ENCODE measurements around the gene DDX4. TPM values are rescaled to one million over a fixed set of nuclear protein-coding genes. Genes with fewer than 3 reads are reported as not detected.

Gene DDX4
- total RNA-seq, 2 donors from 2014 or later: 34.9 TPM; not detected in 1

GRCh38 chr5:55763746-55764420 is 26.0 kb downstream of the DDX4 start:
- no peak for TF ChIP-seq POLR2AphosphoS5 (IDR thresholded peaks at IDR 0.05)
- no peak for TF ChIP-seq CTCF (IDR thresholded peaks at IDR 0.05)
- TF ChIP-seq POLR2A (IDR thresholded peaks at IDR 0.05): no peak
- WGBS: 87% methylated on average over 2 of the region's 2 CpGs
- H3K27ac ChIP-seq: no peak overlapping the region
- no peaks in the 10 kb centered on the region for H3K4me1 ChIP-seq (replicated peaks)
- H3K27me3 ChIP-seq (replicated peaks; ENCODE audit: insufficient read depth): no peaks in the 10 kb centered on the region
- DNase-seq (ENCODE audit: low spot score): no peak
- H3K4me3 ChIP-seq: no peak overlapping the region
- H3K9me3 ChIP-seq: no peaks in the 10 kb centered on the region
- intact Hi-C loops (cut with DNase I): no loop called here
- H3K36me3 ChIP-seq: no peaks in the 10 kb centered on the region

- Histone ChIP-seq H3K9me3 (no peaks in the 10 kb centered on the region), H3K4me1 (replicated peaks) (no peaks in the 10 kb centered on the region), H3K36me3 (no peaks in the 10 kb centered on the region), H3K4me3 (no peak overlapping the region), H3K27ac (no peak overlapping the region), H3K27me3 (replicated peaks; ENCODE audit: insufficient read depth) (no peaks in the 10 kb centered on the region)
- no peak for DNase-seq (ENCODE audit: low spot score)
- TF ChIP-seq POLR2AphosphoS5 (IDR thresholded peaks at IDR 0.05) (no peak), POLR2A (IDR thresholded peaks at IDR 0.05) (no peak), CTCF (IDR thresholded peaks at IDR 0.05) (no peak)
- 96% methylated on average over 2 of the region's 2 CpGs for WGBS
- intact Hi-C loops (cut with DNase I): no loop called here
These were observed 30.4 kb downstream of the DDX4 start for GRCh38 chr5:55768279-55768678.

- Histone ChIP-seq H3K9me3 (no peaks in the 10 kb centered on the region), H3K27me3 (replicated peaks; ENCODE audit: insufficient read depth) (no peaks in the 10 kb centered on the region), H3K4me1 (replicated peaks) (no peaks in the 10 kb centered on the region), H3K27ac (no peak overlapping the region), H3K4me3 (no peak overlapping the region), H3K36me3 (no peaks in the 10 kb centered on the region)
- 85% methylated on average over 2 of the region's 2 CpGs for WGBS
- intact Hi-C loops (cut with DNase I): no loop called here
- no peak for TF ChIP-seq POLR2A (IDR thresholded peaks at IDR 0.05)
- no peak for TF ChIP-seq CTCF (IDR thresholded peaks at IDR 0.05)
- TF ChIP-seq POLR2AphosphoS5 (IDR thresholded peaks at IDR 0.05): no peak
- no peak for DNase-seq (ENCODE audit: low spot score)
These were observed 33.4 kb downstream of the DDX4 start for GRCh38 chr5:55771175-55771655.

GRCh38 chr5:55773057-55773456 is 35.2 kb downstream of the DDX4 start:
- WGBS: 73% methylated on average over 1 of the region's 1 CpG
- intact Hi-C loops (cut with DNase I): no loop called here

More at GRCh38 chr5:55773057-55773456, 35.2 kb downstream of the DDX4 start:
- Histone ChIP-seq H3K9me3 (no peaks in the 10 kb centered on the region), H3K36me3 (no peaks in the 10 kb centered on the region), H3K27me3 (replicated peaks; ENCODE audit: insufficient read depth) (no peaks in the 10 kb centered on the region), H3K27ac (no peak overlapping the region), H3K4me3 (no peak overlapping the region), H3K4me1 (replicated peaks) (no peaks in the 10 kb centered on the region)
- no peak for TF ChIP-seq POLR2A (IDR thresholded peaks at IDR 0.05)
- TF ChIP-seq CTCF (IDR thresholded peaks at IDR 0.05): no peak
- no peak for DNase-seq (ENCODE audit: low spot score)
